Transverse colon (tissue), 4 donors: ENCODE measurements around the gene MGLL.

Experiments
- CTCF ChIP-seq, 5 experiments: fragments of 200-600 bp in 3 of 5; fragments of 450-650 bp in 2 of 5; sonication (generic) in 3 of 5; IDR thresholded peaks; 1 replicate in 2 of 5; 2 replicates in 3 of 5; pipeline ENCODE4 v1.5.1; 2016 to 2017; ENCODE audit warnings: antibody characterized with exemption in 5 of 5, inconsistent platforms in 3 of 5, mild to moderate bottlenecking in 2 of 5, moderate library complexity in 1 of 5
- EP300 ChIP-seq: sonication (generic); formaldehyde crosslinking; IDR thresholded peaks from one replicate; pipeline ENCODE4 v1.6.1; 2017; ENCODE audit warnings: antibody characterized with exemption, low read depth
- POLR2A ChIP-seq: fragments of 450-650 bp; IDR thresholded peaks from one replicate; pipeline ENCODE4 v1.6.1; 2016; ENCODE audit warnings: antibody characterized with exemption, mild to moderate bottlenecking, moderate library complexity
- POLR2AphosphoS5 ChIP-seq, 3 donors: sonication (generic); formaldehyde crosslinking; IDR thresholded peaks; one replicate each; pipeline ENCODE4 v1.6.1; 2016; ENCODE audit warnings: antibody characterized with exemption in 3 of 3

- no peak for TF ChIP-seq EP300
- TF ChIP-seq POLR2AphosphoS5 (IDR thresholded peaks at IDR 0.05): peak in 2 of 3 donors; percentile 7 to 23
- no peak for TF ChIP-seq CTCF (IDR thresholded peaks at IDR 0.05)
- TF ChIP-seq POLR2A: no peak
Measured at GRCh38 chr3:127707851-127708411, 114.4 kb downstream of the MGLL start.
